HG02763 (cell line): ENCODE measurements around the gene LIF.

Source experiments
- ATAC-seq: cut with Tn5 transposase; IDR thresholded peaks from one replicate; pipeline ENCODE4 v1.9.1; 2021; ENCODE audit warnings: mild to moderate bottlenecking, moderate library complexity; ENCODE audit not compliant: unreplicated experiment

The LIF gene

GRCh38 chr22:30265131-30265720 is 18.7 kb upstream of the LIF start:
- ATAC-seq: no peak

- ATAC-seq: no peak
Observed at GRCh38 chr22:30263883-30264282, 17.3 kb upstream of the LIF start.

- no peak for ATAC-seq
Observed at GRCh38 chr22:30262917-30263741, 16.6 kb upstream of the LIF start.

- ATAC-seq: no peak
Observed at GRCh38 chr22:30262112-30262511, 15.6 kb upstream of the LIF start.

- no peak for ATAC-seq
Observed at GRCh38 chr22:30261134-30261533, 14.6 kb upstream of the LIF start.

- no peak for ATAC-seq
Observed at GRCh38 chr22:30260682-30261081, 14.1 kb upstream of the LIF start.

GRCh38 chr22:30260276-30260675 is 13.7 kb upstream of the LIF start:
- ATAC-seq: no peak

GRCh38 chr22:30254314-30254713 is 7.8 kb upstream of the LIF start:
- no peak for ATAC-seq

- ATAC-seq: no peak
Observed at GRCh38 chr22:30253205-30253852, 6.8 kb upstream of the LIF start.

- no peak for ATAC-seq
Observed at GRCh38 chr22:30252411-30253204, 6.0 kb upstream of the LIF start.

- no peak for ATAC-seq
Observed at GRCh38 chr22:30251711-30252110, 5.2 kb upstream of the LIF start.

- no peak for ATAC-seq
Observed at GRCh38 chr22:30250661-30251267, 4.2 kb upstream of the LIF start.

- no peak for ATAC-seq
Observed at GRCh38 chr22:30250039-30250565, 3.5 kb upstream of the LIF start.

GRCh38 chr22:30249049-30250038 is 2.8 kb upstream of the LIF start:
- ATAC-seq: no peak

GRCh38 chr22:30248484-30248883 is 1.9 kb upstream of the LIF start:
- ATAC-seq: no peak

GRCh38 chr22:30247974-30248373 is 1.4 kb upstream of the LIF start:
- no peak for ATAC-seq

- ATAC-seq: no peak
Observed at GRCh38 chr22:30247561-30247960, 1.0 kb upstream of the LIF start.

- no peak for ATAC-seq
Observed at GRCh38 chr22:30246814-30247376, 336 bp upstream of the LIF start.
